MCF 10A (cell line): Measurements from ENCODE around the gene LEMD1. TPM values are rescaled to one million over a fixed set of nuclear protein-coding genes. Genes with fewer than 3 reads are reported as not detected.

Experiments
- BruUV-seq: library from RNA; stranded (reverse); fragments of 400-500 nt; replicated peaks from 2 replicates; lab custom pipeline; 2021; lab: Mats Ljungman, UMichigan
- CTCF ChIA-PET: fragments of 300-600 bp; sonication (Branson Sonifier 250); formaldehyde crosslinking; extraction: SDS; loops from one replicate; lab custom pipeline; 2021; ENCODE audit warnings: antibody characterized with exemption, inconsistent platforms; lab: Yijun Ruan, JAX
- POLR2A ChIA-PET: fragments of 300-600, 350-650 bp; sonication (Branson Sonifier 250); formaldehyde crosslinking; extraction: SDS; loops from one replicate; lab custom pipeline; 2020; ENCODE audit warnings: antibody characterized with exemption, inconsistent platforms; lab: Yijun Ruan, JAX
- DNase-seq: peaks from one replicate; pipeline ENCODE4 v3.0.0-alpha.2; 2018; ENCODE audit not compliant: unreplicated experiment
- H3K27ac Mint-ChIP-seq: one replicate; pipeline ENCODE4 v1.8.0; 2022; ENCODE audit warnings: mild to moderate bottlenecking, low read depth, mixed read lengths; ENCODE audit not compliant: unreplicated experiment
- H3K27me3 Mint-ChIP-seq: one replicate; pipeline ENCODE4 v1.8.0; 2022; ENCODE audit warnings: mixed read lengths; ENCODE audit not compliant: insufficient read depth, unreplicated experiment
- H3K36me3 Mint-ChIP-seq: one replicate; pipeline ENCODE4 v1.8.0; 2022; ENCODE audit warnings: mild to moderate bottlenecking, moderate library complexity, mixed read lengths; ENCODE audit not compliant: insufficient read depth, unreplicated experiment
- H3K4me1 Mint-ChIP-seq: one replicate; pipeline ENCODE4 v1.8.0; 2022; ENCODE audit warnings: mixed read lengths; ENCODE audit not compliant: insufficient read depth, unreplicated experiment
- H3K4me3 Mint-ChIP-seq: one replicate; pipeline ENCODE4 v1.8.0; 2022; ENCODE audit warnings: mild to moderate bottlenecking, moderate library complexity, mixed read lengths; ENCODE audit not compliant: unreplicated experiment
- H3K9me3 Mint-ChIP-seq: one replicate; pipeline ENCODE4 v1.8.0; 2022; ENCODE audit warnings: mixed read lengths; ENCODE audit not compliant: unreplicated experiment
- CTCF ChIP-seq: fragments of 200-600 bp; IDR thresholded peaks from one replicate; pipeline ENCODE4 v1.8.0; 2022; ENCODE audit warnings: antibody characterized with exemption, mild to moderate bottlenecking; ENCODE audit not compliant: unreplicated experiment
- intact Hi-C: fragments of 100-400 bp; cut with micrococcal nuclease; formaldehyde crosslinking; loops from 2 replicates; pipeline ENCODE4 v1.14.1; 2022
- total RNA-seq: library from RNA; stranded (reverse); gene quantifications from 2 replicates; pipeline ENCODE4 v1.2.3, GENCODE V29; 2022

Gene LEMD1
- total RNA-seq, 1 experiment from 2014 or later, result 1.4 TPM

GRCh38 chr1:205398586-205398985 lies 23.3 kb downstream of the LEMD1 start:
- intact Hi-C loops, result loop anchor here (5.0 kb wide), 1 partner anchor 259 kb away; no protein-coding TSS in a partner anchor
- CTCF ChIA-PET, result interaction anchor here (0.8 to 4.9 kb wide), 13 partner anchors 11 to 131 kb away, joined by 3 to 193 read pairs (median 19); no protein-coding TSS in a partner anchor

GRCh38 chr1:205396967-205397616 lies 24.8 kb downstream of the LEMD1 start:
- Mint-ChIP-seq H3K9me3 (no peaks in the 10 kb centered on the region), H3K27me3 (peaks cover 27% of the 10 kb centered on the region), H3K36me3 (no peaks in the 10 kb centered on the region), H3K4me3 (no peak overlapping the region), H3K27ac (no peak overlapping the region), H3K4me1 (peaks cover 4% of the 10 kb centered on the region)
- CTCF ChIA-PET, result interaction anchor here (0.6 to 4.9 kb wide), 67 partner anchors 9 to 1077 kb away, joined by 3 to 193 read pairs (median 5); partner anchors contain the start of genes BLACAT1 and LEMD1
- intact Hi-C loops, result loop anchor here (1.0 to 5.0 kb wide), 5 partner anchors 43 to 260 kb away; no protein-coding TSS in a partner anchor
- TF ChIP-seq CTCF, result peak; percentile 99
- BruUV-seq, result no TSS peak
- peak; percentile 87 for DNase-seq
- POLR2A ChIA-PET, result interaction anchor here (0.7 to 2.6 kb wide), 15 partner anchors 10 to 195 kb away, joined by 3 to 21 read pairs (median 4); no protein-coding TSS in a partner anchor

More at GRCh38 chr1:205398586-205398985, 23.3 kb downstream of the LEMD1 start:
- Mint-ChIP-seq H3K27me3 (peaks cover 19% of the 10 kb centered on the region), H3K4me3 (no peak overlapping the region), H3K9me3 (no peaks in the 10 kb centered on the region), H3K27ac (no peak overlapping the region), H3K36me3 (no peaks in the 10 kb centered on the region), H3K4me1 (peaks cover 4% of the 10 kb centered on the region)
- no peak for TF ChIP-seq CTCF
- no peak for DNase-seq
- no TSS peak for BruUV-seq
- POLR2A ChIA-PET, result interaction anchor here (1.0 to 2.6 kb wide), 2 partner anchors 68 to 126 kb away, joined by 5 to 21 read pairs; no protein-coding TSS in a partner anchor

- no peak for DNase-seq
- no peak overlapping the region for H3K27ac Mint-ChIP-seq
- CTCF ChIA-PET, result interaction anchor here (0.5 to 4.9 kb wide), 25 partner anchors 8 to 548 kb away, joined by 3 to 193 read pairs (median 8); partner anchors contain the start of gene BLACAT1
- H3K9me3 Mint-ChIP-seq, result no peaks in the 10 kb centered on the region
- no peaks in the 10 kb centered on the region for H3K36me3 Mint-ChIP-seq
- H3K4me3 Mint-ChIP-seq, result no peak overlapping the region
- H3K4me1 Mint-ChIP-seq, result peaks cover 4% of the 10 kb centered on the region
- intact Hi-C loops, result loop anchor here (5.0 kb wide), 1 partner anchor 262 kb away; no protein-coding TSS in a partner anchor
- POLR2A ChIA-PET, result interaction anchor here (0.6 to 2.6 kb wide), 7 partner anchors 8 to 133 kb away, joined by 3 to 21 read pairs (median 6); no protein-coding TSS in a partner anchor
- no peak for TF ChIP-seq CTCF
- no TSS peak for BruUV-seq
- peaks cover 42% of the 10 kb centered on the region for H3K27me3 Mint-ChIP-seq
Observed at GRCh38 chr1:205395616-205396015, 26.2 kb downstream of the LEMD1 start.

GRCh38 chr1:205392650-205393049 lies 29.2 kb downstream of the LEMD1 start:
- no peak for TF ChIP-seq CTCF
- H3K27me3 Mint-ChIP-seq, result peaks cover 52% of the 10 kb centered on the region
- CTCF ChIA-PET, result interaction anchor here (0.6 to 24.9 kb wide), 8 partner anchors 38 to 1025 kb away, joined by 3 to 207 read pairs (median 3); no protein-coding TSS in a partner anchor
- H3K4me3 Mint-ChIP-seq, result no peak overlapping the region
- H3K9me3 Mint-ChIP-seq, result no peaks in the 10 kb centered on the region
- no peak overlapping the region for H3K27ac Mint-ChIP-seq
- no TSS peak for BruUV-seq
- no peak for DNase-seq
- intact Hi-C loops, result no loop called here
- POLR2A ChIA-PET, result interaction anchor here (0.7 to 1.1 kb wide), 2 partner anchors 69 to 101 kb away, joined by 3 to 4 read pairs; no protein-coding TSS in a partner anchor
- peaks cover 4% of the 10 kb centered on the region for H3K4me1 Mint-ChIP-seq
- H3K36me3 Mint-ChIP-seq, result no peaks in the 10 kb centered on the region
